Neural cell (in vitro differentiated cells): ENCODE results near the gene RFC5. TPM values are rescaled to one million over a fixed set of nuclear protein-coding genes. Genes with fewer than 3 reads are reported as not detected.

Source experiments
- H2AFZ ChIP-seq: fragments of 200-600, 300-800 bp; sonication (generic), shearing (Covaris generic); 2 replicates; pipeline ENCODE4 v1.6.0; 2014; ENCODE audit warnings: low read depth, mild to moderate bottlenecking, antibody characterized with exemption, low read length, moderate library complexity
- H3F3A ChIP-seq: fragments of 200-600 bp; shearing (Covaris generic); 2 replicates; pipeline ENCODE4 v1.6.1; 2016; ENCODE audit warnings: mild to moderate bottlenecking, moderate library complexity, mixed read lengths, antibody characterized with exemption, low read length; ENCODE audit not compliant: insufficient read depth, poor library complexity, severe bottlenecking
- H3K27ac ChIP-seq: fragments of 200-600, 300-800 bp; sonication (generic), shearing (Covaris generic); 2 replicates; pipeline ENCODE4 v1.5.1; 2014; ENCODE audit warnings: mild to moderate bottlenecking, low read length, moderate library complexity
- H3K27me3 ChIP-seq: fragments of 300-800, 200-600 bp; sonication (generic), shearing (Covaris generic); 2 replicates; pipeline ENCODE4 v1.6.0; 2014; ENCODE audit warnings: mild to moderate bottlenecking, low read depth, low read length, moderate library complexity; ENCODE audit not compliant: insufficient read depth
- H3K36me3 ChIP-seq: fragments of 300-800, 200-600 bp; sonication (generic), shearing (Covaris generic); 2 replicates; pipeline ENCODE4 v1.5.1; 2014; ENCODE audit warnings: mild to moderate bottlenecking, antibody characterized with exemption, low read length, moderate library complexity; ENCODE audit not compliant: insufficient read depth
- H3K4me2 ChIP-seq: fragments of 300-800, 200-600 bp; sonication (generic), shearing (Covaris generic); 2 replicates; pipeline ENCODE4 v1.6.0; 2014; ENCODE audit warnings: mild to moderate bottlenecking, low read length
- H3K4me3 ChIP-seq: fragments of 300-800, 200-600 bp; sonication (generic), shearing (Covaris generic); 2 replicates; pipeline ENCODE4 v1.5.1; 2014; ENCODE audit warnings: mild to moderate bottlenecking, low read length, moderate library complexity
- H3K79me2 ChIP-seq: fragments of 200-600 bp; shearing (Covaris generic); replicated peaks from 2 replicates; pipeline ENCODE4 v1.6.0; 2014; ENCODE audit warnings: mild to moderate bottlenecking, low read length, moderate library complexity; ENCODE audit not compliant: insufficient read depth
- H3K9ac ChIP-seq: fragments of 300-800, 200-600 bp; sonication (generic), shearing (Covaris generic); 2 replicates; pipeline ENCODE4 v1.6.1; 2016; ENCODE audit warnings: mild to moderate bottlenecking, low read length, mixed read lengths
- H3K9me2 ChIP-seq: fragments of 200-600 bp; shearing (Covaris generic); 2 replicates; pipeline ENCODE4 v1.6.1; 2016; ENCODE audit warnings: mild to moderate bottlenecking, low read length, mixed read lengths; ENCODE audit not compliant: insufficient read depth
- H3K9me3 ChIP-seq: fragments of 200-600, 300-800 bp; sonication (generic), shearing (Covaris generic); 2 replicates; pipeline ENCODE4 v1.6.1; 2016; ENCODE audit warnings: mild to moderate bottlenecking, mixed run types, low read length, moderate library complexity, mixed read lengths
- H4K20me1 ChIP-seq: fragments of 200-600 bp; shearing (Covaris generic); 2 replicates; pipeline ENCODE4 v1.6.1; 2016; ENCODE audit warnings: mild to moderate bottlenecking, mixed run types; ENCODE audit not compliant: insufficient read depth
- CTCF ChIP-seq: fragments of 450-650 bp; IDR thresholded peaks from 2 replicates; pipeline ENCODE4 v1.5.1; 2014; ENCODE audit warnings: antibody characterized with exemption, mild to moderate bottlenecking, moderate library complexity; ENCODE audit not compliant: poor library complexity, severe bottlenecking
- EP300 ChIP-seq: fragments of 450-650 bp; conservative IDR thresholded peaks from 2 replicates; pipeline ENCODE4 v1.6.1; 2014; ENCODE audit warnings: antibody characterized with exemption, mild to moderate bottlenecking, moderate library complexity; ENCODE audit not compliant: poor library complexity, severe bottlenecking
- EZH2 ChIP-seq: fragments of 200-600, 300-800 bp; shearing (Covaris generic), sonication (generic); IDR thresholded peaks from 2 replicates; pipeline ENCODE4 v1.6.1; 2014; ENCODE audit warnings: antibody characterized with exemption, low read length, borderline replicate concordance, mild to moderate bottlenecking; ENCODE audit not compliant: insufficient read depth, poor library complexity, severe bottlenecking
- MXI1 ChIP-seq: fragments of 450-650 bp; conservative IDR thresholded peaks from 2 replicates; pipeline ENCODE4 v1.6.1; 2014; ENCODE audit warnings: antibody characterized with exemption, mild to moderate bottlenecking; ENCODE audit not compliant: poor library complexity, severe bottlenecking
- POLR2AphosphoS5 ChIP-seq: IDR thresholded peaks from 2 replicates; pipeline ENCODE4 v1.6.1; 2012
- RAD21 ChIP-seq: fragments of 450-650 bp; conservative IDR thresholded peaks from 2 replicates; pipeline ENCODE4 v1.6.1; 2014; ENCODE audit warnings: antibody characterized with exemption, mild to moderate bottlenecking, moderate library complexity
- REST ChIP-seq: IDR thresholded peaks from 2 replicates; pipeline ENCODE4 v1.6.1; 2012; ENCODE audit warnings: borderline replicate concordance
- SMC3 ChIP-seq: fragments of 450-650 bp; conservative IDR thresholded peaks from 2 replicates; pipeline ENCODE4 v1.6.1; 2014; ENCODE audit warnings: antibody characterized with exemption, mild to moderate bottlenecking, moderate library complexity; ENCODE audit not compliant: poor library complexity
- TAF1 ChIP-seq: IDR thresholded peaks from 2 replicates; pipeline ENCODE4 v1.6.1; 2012; ENCODE audit warnings: low read depth
- polyA plus RNA-seq: library from polyadenylated mRNA; depleted of rRNA; stranded (reverse); fragments of >200 nt; gene quantifications from 2 replicates; pipeline ENCODE4 v1.2.3, GENCODE V29; 2014

Gene RFC5
- polyA plus RNA-seq, 1 donor from 2014 or later = 39.4 TPM

DNA sequence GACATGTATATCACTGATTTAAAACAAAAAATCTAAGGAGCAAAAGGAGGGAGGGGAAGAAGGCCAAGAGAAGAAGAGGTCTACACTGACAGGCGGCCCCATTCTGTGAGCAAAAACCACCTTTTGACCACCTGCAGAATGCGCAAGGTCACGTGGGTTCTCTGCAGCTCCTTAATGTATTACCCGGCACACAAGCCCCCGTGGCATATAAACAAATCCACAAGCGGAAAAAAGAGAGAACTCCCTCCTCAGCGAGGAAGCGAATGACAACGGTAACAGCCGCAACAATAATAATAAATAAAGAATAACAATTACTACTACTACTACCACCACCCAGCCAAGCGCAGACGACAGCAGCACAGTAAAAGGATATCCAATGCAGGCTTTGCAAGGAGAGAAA is 49.0 kb upstream of the RFC5 start:
- TF ChIP-seq POLR2AphosphoS5 (no peak), REST (peak; percentile 1), TAF1 (no peak), SMC3 (no peak), CTCF (no peak), MXI1 (peak; percentile 39), RAD21 (no peak), EZH2 (no peak), EP300 (no peak)
- Histone ChIP-seq H3F3A (peaks cover 4% of the 10 kb centered on the region), H3K27ac (peak overlapping the region; percentile 96), H3K9me2 (no peaks in the 10 kb centered on the region), H3K4me2 (peak overlapping the region; percentile 75), H3K9ac (peak overlapping the region; percentile 95), H3K4me3 (peak overlapping the region; percentile 81), H2AFZ (no peak overlapping the region), H3K36me3 (no peaks in the 10 kb centered on the region), H3K27me3 (no peaks in the 10 kb centered on the region), H3K79me2 (peaks cover 34% of the 10 kb centered on the region), H4K20me1 (no peaks in the 10 kb centered on the region), H3K9me3 (peaks cover 4% of the 10 kb centered on the region)

GRCh38 chr12:117968151-117968789 is 48.2 kb upstream of the RFC5 start:
- peak overlapping the region; percentile 96 for H3K27ac ChIP-seq

More at GRCh38 chr12:117968151-117968789, 48.2 kb upstream of the RFC5 start:
- Histone ChIP-seq H3K9ac (peak overlapping the region; percentile 95), H3F3A (peaks cover 4% of the 10 kb centered on the region), H3K4me2 (peak overlapping the region; percentile 8), H3K36me3 (no peaks in the 10 kb centered on the region), H2AFZ (peak overlapping the region; percentile 80), H3K9me2 (no peaks in the 10 kb centered on the region), H3K79me2 (peaks cover 34% of the 10 kb centered on the region), H3K27me3 (no peaks in the 10 kb centered on the region), H3K4me3 (peak overlapping the region; percentile 81), H3K9me3 (peaks cover 4% of the 10 kb centered on the region), H4K20me1 (no peaks in the 10 kb centered on the region)
- no peak for TF ChIP-seq RAD21
- TF ChIP-seq EZH2 = no peak
- no peak for TF ChIP-seq POLR2AphosphoS5
- no peak for TF ChIP-seq TAF1
- TF ChIP-seq REST = no peak
- no peak for TF ChIP-seq CTCF
- TF ChIP-seq EP300 = no peak
- TF ChIP-seq SMC3 = no peak
- no peak for TF ChIP-seq MXI1
